MM.1S (cell line): Measurements from ENCODE around the gene NR6A1.

Source experiments
- DNase-seq: peaks from one replicate; pipeline ENCODE4 v3.0.0-alpha.2; 2015
- H2AFZ ChIP-seq: fragments of 300-600 bp; sonication (generic); 2 replicates; pipeline ENCODE4 v1.6.0; 2016; ENCODE audit warnings: antibody characterized with exemption, low read length
- H3F3A ChIP-seq: fragments of 300-600 bp; sonication (generic); 2 replicates; pipeline ENCODE4 v1.6.1; 2016; ENCODE audit warnings: mild to moderate bottlenecking, antibody characterized with exemption, low read length, moderate library complexity, mixed read lengths; ENCODE audit not compliant: insufficient read depth
- H3K27ac ChIP-seq: fragments of 300-600 bp; sonication (generic); 2 replicates; pipeline ENCODE4 v1.5.1; 2016; ENCODE audit warnings: mild to moderate bottlenecking, low read length
- H3K27me3 ChIP-seq: fragments of 300-600 bp; sonication (generic); replicated peaks from 2 replicates; pipeline ENCODE4 v1.6.0; 2016; ENCODE audit warnings: low read length; ENCODE audit not compliant: insufficient read depth
- H3K36me3 ChIP-seq: fragments of 300-600 bp; sonication (generic); replicated peaks from 2 replicates; pipeline ENCODE4 v1.6.1; 2016; ENCODE audit warnings: mild to moderate bottlenecking, low read length, mixed read lengths; ENCODE audit not compliant: insufficient read depth
- H3K4me1 ChIP-seq: fragments of 300-600 bp; sonication (generic); 2 replicates; pipeline ENCODE4 v1.6.1; 2016; ENCODE audit warnings: low read length, mixed read lengths
- H3K4me2 ChIP-seq: fragments of 300-600 bp; sonication (generic); 2 replicates; pipeline ENCODE4 v1.6.0; 2016; ENCODE audit warnings: low read depth, low read length
- H3K4me3 ChIP-seq: fragments of 300-600 bp; sonication (generic); 2 replicates; pipeline ENCODE4 v1.5.1; 2016; ENCODE audit warnings: low read length, mixed read lengths
- H3K79me2 ChIP-seq: fragments of 300-600 bp; sonication (generic); 2 replicates; pipeline ENCODE4 v1.6.1; 2016; ENCODE audit warnings: mixed run types, low read length, mixed read lengths
- H3K9ac ChIP-seq: fragments of 300-600 bp; sonication (generic); 2 replicates; pipeline ENCODE4 v1.6.1; 2016; ENCODE audit warnings: low read length, mixed read lengths
- H3K9me2 ChIP-seq: fragments of 300-600 bp; sonication (generic); replicated peaks from 2 replicates; pipeline ENCODE4 v1.6.1; 2016; ENCODE audit warnings: mild to moderate bottlenecking, low read length, mixed read lengths; ENCODE audit not compliant: insufficient read depth
- H3K9me3 ChIP-seq: fragments of 300-600 bp; sonication (generic); replicated peaks from 2 replicates; pipeline ENCODE4 v1.6.1; 2016; ENCODE audit warnings: mild to moderate bottlenecking, low read length, mixed read lengths; ENCODE audit not compliant: insufficient read depth
- H4K20me1 ChIP-seq: fragments of 300-600 bp; sonication (generic); 2 replicates; pipeline ENCODE4 v1.6.1; 2016; ENCODE audit warnings: mild to moderate bottlenecking, low read length, moderate library complexity, mixed read lengths; ENCODE audit not compliant: insufficient read depth
- EZH2 ChIP-seq: fragments of 300-600 bp; sonication (generic); optimal IDR thresholded peaks from 2 replicates; pipeline ENCODE3; 2017; ENCODE audit warnings: low read depth, mild to moderate bottlenecking, antibody characterized with exemption, low read length, mixed read lengths
- EZH2phosphoT487 ChIP-seq: fragments of 300-600 bp; sonication (generic); IDR thresholded peaks from 2 replicates; pipeline ENCODE4 v1.6.1; 2018; ENCODE audit warnings: antibody characterized with exemption, low read length
- TF ChIP-seq, protein P1 (sequence below): fragments of 300-600 bp; sonication (generic); IDR thresholded peaks from 2 replicates; pipeline ENCODE4 v1.5.1; 2016; ENCODE audit warnings: antibody characterized with exemption, low read length, mixed read lengths

NR6A1 gene

DNA sequence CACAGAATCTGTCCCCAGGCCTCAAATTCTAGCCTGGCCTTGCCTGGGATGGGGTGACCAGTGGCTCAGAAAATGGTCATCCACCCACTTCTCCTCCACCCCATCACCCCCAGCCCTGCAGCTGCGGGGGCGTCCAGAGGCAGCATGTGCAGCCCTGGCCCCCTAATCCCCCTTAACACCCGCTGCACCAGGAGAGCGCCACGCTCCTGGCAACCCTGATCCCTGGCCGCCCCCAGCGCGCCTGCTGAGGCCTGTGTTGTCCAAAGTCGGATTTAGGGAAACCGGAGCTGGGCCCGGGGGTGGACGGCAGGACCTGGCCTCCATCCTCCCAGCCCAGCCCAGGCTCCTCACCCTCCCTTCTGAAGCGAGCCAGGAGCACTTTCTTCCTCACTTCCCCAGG lies 285.9 kb downstream of the NR6A1 start:
- Histone ChIP-seq H3K27me3 (peaks cover 89% of the 10 kb centered on the region), H3K4me1 (no peaks in the 10 kb centered on the region), H3K4me2 (no peak overlapping the region), H3K36me3 (no peaks in the 10 kb centered on the region), H3F3A (no peaks in the 10 kb centered on the region), H3K9ac (no peak overlapping the region), H3K79me2 (no peaks in the 10 kb centered on the region), H3K9me3 (no peaks in the 10 kb centered on the region), H3K4me3 (no peak overlapping the region), H3K9me2 (no peaks in the 10 kb centered on the region), H3K27ac (no peak overlapping the region), H2AFZ (no peak overlapping the region), H4K20me1 (no peaks in the 10 kb centered on the region)
- DNase-seq: no peak
- TF ChIP-seq, protein P1, sequence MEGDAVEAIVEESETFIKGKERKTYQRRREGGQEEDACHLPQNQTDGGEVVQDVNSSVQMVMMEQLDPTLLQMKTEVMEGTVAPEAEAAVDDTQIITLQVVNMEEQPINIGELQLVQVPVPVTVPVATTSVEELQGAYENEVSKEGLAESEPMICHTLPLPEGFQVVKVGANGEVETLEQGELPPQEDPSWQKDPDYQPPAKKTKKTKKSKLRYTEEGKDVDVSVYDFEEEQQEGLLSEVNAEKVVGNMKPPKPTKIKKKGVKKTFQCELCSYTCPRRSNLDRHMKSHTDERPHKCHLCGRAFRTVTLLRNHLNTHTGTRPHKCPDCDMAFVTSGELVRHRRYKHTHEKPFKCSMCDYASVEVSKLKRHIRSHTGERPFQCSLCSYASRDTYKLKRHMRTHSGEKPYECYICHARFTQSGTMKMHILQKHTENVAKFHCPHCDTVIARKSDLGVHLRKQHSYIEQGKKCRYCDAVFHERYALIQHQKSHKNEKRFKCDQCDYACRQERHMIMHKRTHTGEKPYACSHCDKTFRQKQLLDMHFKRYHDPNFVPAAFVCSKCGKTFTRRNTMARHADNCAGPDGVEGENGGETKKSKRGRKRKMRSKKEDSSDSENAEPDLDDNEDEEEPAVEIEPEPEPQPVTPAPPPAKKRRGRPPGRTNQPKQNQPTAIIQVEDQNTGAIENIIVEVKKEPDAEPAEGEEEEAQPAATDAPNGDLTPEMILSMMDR: no peak

DNA sequence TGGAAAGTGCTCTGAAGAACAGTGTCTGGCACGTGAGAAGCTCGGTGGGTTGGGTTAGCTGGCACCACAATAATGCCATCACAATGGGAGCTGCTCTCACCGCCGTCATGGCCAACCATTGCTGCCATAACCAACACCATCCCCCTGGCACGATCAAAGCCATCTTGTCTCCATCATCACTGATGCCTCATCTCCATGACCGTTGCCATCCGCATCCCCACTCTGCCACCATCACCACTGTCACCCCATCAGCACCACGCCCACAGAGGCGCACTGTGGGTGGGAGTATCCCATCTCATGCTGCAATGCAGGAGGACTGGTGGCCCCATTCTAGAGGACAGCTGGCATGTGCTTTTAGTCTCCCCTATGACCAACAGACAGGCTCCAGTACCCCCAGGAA lies 287.6 kb downstream of the NR6A1 start:
- H3F3A ChIP-seq: no peaks in the 10 kb centered on the region
- no peak overlapping the region for H3K27ac ChIP-seq
- H3K4me3 ChIP-seq: no peak overlapping the region
- no peak overlapping the region for H3K4me2 ChIP-seq
- DNase-seq: no peak
- TF ChIP-seq EZH2phosphoT487 (no peak), EZH2 (no peak)
- TF ChIP-seq, protein P1: no peak
- peaks cover 87% of the 10 kb centered on the region for H3K27me3 ChIP-seq
- H3K79me2 ChIP-seq: no peaks in the 10 kb centered on the region
- no peaks in the 10 kb centered on the region for H3K9me2 ChIP-seq
- H2AFZ ChIP-seq: no peak overlapping the region
- no peaks in the 10 kb centered on the region for H3K9me3 ChIP-seq
- no peaks in the 10 kb centered on the region for H4K20me1 ChIP-seq
- H3K9ac ChIP-seq: no peak overlapping the region
- H3K4me1 ChIP-seq: no peaks in the 10 kb centered on the region
- H3K36me3 ChIP-seq: no peaks in the 10 kb centered on the region

DNA sequence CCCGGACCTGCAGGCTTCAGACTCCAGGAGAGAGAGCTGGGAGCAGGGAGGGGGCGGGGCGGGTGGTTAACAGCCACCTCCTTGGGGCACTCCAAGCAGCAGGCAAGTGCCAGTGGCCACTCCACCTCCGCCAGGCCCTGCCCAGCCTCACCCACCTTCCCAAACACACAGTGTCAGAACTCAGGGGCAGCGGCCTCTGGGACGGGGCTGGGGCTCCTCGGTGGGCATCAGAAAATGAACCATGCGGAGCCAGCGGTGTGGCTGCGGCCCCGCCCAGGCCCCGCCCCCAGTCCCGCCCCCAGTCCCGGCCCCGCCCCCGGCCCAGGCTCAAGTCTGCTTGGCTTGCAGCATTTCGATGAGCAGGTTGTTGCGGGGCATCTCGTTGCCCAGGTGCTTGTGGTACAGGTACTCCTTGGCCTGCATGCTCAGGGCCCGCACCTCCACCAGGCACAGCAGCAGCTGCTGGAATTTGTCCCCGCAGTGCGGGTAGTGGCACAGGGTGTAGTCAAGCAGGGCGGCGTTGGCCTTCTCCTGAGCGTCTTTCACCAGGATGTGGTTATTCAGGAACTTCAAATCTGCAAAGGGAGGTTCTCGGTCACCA lies 288.6 kb downstream of the NR6A1 start:
- peaks cover 84% of the 10 kb centered on the region for H3K27me3 ChIP-seq
- no peak overlapping the region for H3K4me3 ChIP-seq
- no peaks in the 10 kb centered on the region for H3K9me2 ChIP-seq
- H3K27ac ChIP-seq: no peak overlapping the region
- no peaks in the 10 kb centered on the region for H4K20me1 ChIP-seq
- no peaks in the 10 kb centered on the region for H3K9me3 ChIP-seq
- H3K79me2 ChIP-seq: no peaks in the 10 kb centered on the region
- H3K9ac ChIP-seq: no peak overlapping the region
- no peaks in the 10 kb centered on the region for H3K4me1 ChIP-seq
- no peaks in the 10 kb centered on the region for H3K36me3 ChIP-seq
- no peak for TF ChIP-seq EZH2
- TF ChIP-seq EZH2phosphoT487: no peak
- TF ChIP-seq, protein P1: no peak
- H3K4me2 ChIP-seq: no peak overlapping the region
- H2AFZ ChIP-seq: no peak overlapping the region
- H3F3A ChIP-seq: no peaks in the 10 kb centered on the region
- DNase-seq: no peak
